Myocyte (in vitro differentiated cells): ENCODE measurements around the gene TINAGL1. TPM values are rescaled to one million over a fixed set of nuclear protein-coding genes. Genes with fewer than 3 reads are reported as not detected.

Experiments used
- DNase-seq: peaks from one replicate; pipeline ENCODE4 v3.0.0-alpha.2; 2012; ENCODE audit warnings: low read depth
- polyA plus RNA-seq: library from polyadenylated mRNA; unstranded; fragments of >200 nt; gene quantifications from one replicate; pipeline ENCODE4 v1.2.1, GENCODE V29; 2012; ENCODE audit warnings: missing spikeins
- total RNA-seq: library from RNA; depleted of rRNA; stranded (reverse); fragments of >200 nt; gene quantifications from 2 replicates; pipeline ENCODE4 v1.2.3, GENCODE V29; 2014

Gene TINAGL1
- total RNA-seq = 0.11 TPM in 1 of 2 replicates, not detected in the other
- polyA plus RNA-seq = 0.25 TPM

DNA sequence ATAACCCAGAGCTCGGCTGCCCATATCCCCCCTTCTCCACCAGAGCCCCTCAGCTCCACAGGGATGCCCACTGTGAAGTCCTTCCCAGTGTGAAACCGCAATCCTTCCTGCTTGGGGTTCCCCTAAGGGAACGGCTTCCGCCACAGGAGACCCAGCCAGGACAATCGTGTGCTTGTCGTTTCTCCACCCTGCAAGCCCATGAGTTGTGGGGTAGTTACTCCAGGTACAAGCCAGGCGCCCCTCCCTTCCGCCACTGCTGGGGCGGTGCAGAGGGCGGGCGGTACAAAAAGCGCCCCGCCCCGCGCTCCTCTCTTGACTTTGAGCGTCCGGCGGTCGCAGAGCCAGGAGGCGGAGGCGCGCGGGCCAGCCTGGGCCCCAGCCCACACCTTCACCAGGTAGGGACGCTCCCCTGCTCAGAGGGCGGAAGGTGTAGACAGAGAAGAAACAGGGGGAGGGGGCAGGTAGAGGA, at the start of gene TINAGL1:
TSS of gene TINAGL1 (plus strand) at position 315 of the 469 bp plus-strand sequence. CDS start 634 bp downstream, outside the sequence.
- no peak for DNase-seq

DNA sequence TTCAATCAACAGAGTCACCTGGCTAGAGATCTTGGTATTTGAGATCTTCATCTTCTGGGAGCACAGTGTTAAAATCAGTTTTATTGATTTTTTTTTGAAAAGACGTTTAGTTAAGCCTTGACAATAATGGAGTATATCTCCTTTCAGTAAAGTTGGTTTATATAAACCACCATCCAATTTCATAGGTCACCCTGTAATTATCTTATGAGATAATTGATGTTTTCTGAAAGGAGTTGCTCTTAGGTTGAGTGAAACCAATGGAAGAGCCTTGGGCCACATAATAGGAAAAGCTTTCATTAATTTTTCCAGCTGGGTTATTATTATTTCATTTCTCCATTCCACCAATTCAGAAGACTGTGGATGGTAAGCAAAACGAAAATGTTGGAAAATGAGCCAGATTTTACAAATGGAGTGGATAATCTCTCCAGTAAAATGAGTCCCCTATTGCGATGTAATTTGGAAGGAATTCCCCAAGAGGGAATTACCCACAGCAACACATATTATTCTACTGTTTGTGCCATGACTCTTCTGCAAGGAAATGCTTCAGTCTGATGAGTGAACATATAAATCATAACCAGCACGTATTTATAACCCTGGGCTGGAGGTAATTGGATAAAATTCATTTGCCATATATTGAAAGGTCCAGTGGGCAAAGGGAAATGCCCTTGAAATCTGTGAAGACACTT, 46.2 kb upstream of the TINAGL1 start:
- no peak for DNase-seq

GRCh38 chr1:31531177-31531999, 44.9 kb upstream of the TINAGL1 start:
- DNase-seq = peak; percentile 15

DNA sequence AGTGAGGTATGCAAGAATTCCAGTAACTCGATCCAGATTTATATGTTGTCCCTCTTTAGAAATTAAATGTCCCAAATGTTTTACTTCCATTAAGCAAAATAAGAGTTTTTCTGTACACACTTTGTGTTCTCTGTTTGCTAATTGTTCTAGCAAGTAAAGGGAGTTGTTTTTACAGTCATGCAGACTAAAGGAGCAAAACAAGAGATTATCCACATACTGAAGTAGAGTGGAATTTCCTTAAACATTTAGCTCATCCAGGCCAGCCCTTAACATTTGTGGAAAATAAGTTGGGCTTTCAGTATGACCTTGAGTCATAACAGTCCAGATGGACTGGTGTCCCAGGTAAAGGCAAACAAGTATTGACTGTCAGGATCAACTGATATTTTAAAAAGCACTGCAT, 44.1 kb upstream of the TINAGL1 start:
- no peak for DNase-seq

DNA sequence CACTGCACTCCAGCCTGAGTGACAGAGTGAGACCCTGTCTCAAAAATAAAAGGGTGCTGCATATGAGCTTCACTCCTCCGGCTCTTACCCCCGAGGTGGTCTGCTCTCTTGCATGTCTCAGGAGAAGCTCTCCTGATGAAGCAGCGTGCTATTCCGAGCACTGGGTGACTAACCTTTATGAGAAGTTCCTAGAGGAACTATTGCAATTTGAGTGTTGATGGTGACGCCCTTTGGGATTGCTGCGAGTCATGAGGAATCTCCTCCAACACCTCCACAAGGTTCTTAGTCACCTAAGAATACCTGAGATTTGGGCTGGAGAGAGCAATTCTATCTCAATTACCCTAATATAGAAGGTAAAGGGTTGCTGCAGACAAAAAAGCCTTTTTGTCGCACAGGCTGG, 40.8 kb upstream of the TINAGL1 start:
- DNase-seq = no peak

DNA sequence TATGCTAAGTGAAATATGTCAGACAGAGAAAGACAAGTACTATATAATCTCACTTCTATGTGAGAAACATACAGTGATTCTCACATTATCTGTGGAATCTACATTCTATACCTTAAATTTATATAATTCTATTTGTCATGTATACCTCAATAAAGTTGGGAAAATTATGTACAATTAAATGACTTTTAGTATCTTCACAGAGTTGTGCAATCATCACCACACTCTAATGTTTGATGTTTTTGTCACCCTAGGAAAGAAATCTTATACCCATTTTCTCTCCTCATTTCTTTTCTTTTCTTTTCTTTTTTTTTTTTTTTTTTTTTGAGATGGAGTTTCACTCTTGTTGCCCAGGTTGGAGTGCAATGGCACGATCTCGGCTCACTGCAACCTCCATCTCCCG, 37.0 kb upstream of the TINAGL1 start:
- no peak for DNase-seq

GRCh38 chr1:31541194-31541593, 35.1 kb upstream of the TINAGL1 start:
- no peak for DNase-seq

DNA sequence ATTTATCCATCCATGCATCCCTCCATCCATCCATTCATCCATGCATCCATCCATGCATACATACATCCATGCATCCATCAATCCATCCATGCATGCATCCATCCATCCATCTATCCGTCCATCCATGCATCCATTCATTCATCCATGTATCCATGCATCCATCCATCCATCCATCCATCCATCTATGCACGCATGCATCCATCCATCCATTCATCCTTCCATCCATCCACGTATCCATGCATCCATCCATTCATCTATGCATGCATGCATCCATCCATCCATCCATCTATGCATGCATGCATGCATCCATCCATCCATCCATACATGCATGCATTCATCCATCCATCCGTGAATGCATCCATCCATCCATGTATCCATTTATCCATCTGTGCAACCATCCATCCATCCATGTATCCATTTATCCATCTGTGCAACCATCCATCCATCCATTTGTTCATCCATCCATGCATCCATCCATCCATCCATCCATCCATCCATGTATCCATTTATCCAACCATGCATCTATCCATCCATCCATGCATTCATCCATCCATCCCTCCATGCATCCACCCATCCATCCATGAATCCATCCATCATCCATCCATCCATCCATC, 30.3 kb upstream of the TINAGL1 start:
- DNase-seq = no peak

DNA sequence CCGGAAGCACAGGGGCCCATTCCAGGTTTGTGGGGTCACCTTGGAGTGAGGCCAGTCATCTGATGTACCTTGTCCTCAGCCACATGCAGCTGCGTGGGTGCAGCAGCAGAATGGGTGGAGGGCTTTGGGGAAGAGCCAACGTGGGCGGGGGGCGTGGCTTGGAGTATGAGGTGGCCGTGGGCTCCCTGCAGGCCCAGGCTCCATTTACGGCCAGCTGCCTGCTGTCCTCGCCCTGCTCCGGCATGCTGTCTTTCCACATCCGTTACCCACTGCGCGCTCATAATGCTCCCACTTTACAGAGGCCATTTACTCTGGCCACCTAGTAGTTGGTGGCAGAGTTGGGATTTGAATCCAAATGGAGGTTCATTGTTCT, 27.8 kb upstream of the TINAGL1 start:
- no peak for DNase-seq

- peak; percentile 95 for DNase-seq
These were observed 27.2 kb upstream of the TINAGL1 start for GRCh38 chr1:31548907-31549808.

DNA sequence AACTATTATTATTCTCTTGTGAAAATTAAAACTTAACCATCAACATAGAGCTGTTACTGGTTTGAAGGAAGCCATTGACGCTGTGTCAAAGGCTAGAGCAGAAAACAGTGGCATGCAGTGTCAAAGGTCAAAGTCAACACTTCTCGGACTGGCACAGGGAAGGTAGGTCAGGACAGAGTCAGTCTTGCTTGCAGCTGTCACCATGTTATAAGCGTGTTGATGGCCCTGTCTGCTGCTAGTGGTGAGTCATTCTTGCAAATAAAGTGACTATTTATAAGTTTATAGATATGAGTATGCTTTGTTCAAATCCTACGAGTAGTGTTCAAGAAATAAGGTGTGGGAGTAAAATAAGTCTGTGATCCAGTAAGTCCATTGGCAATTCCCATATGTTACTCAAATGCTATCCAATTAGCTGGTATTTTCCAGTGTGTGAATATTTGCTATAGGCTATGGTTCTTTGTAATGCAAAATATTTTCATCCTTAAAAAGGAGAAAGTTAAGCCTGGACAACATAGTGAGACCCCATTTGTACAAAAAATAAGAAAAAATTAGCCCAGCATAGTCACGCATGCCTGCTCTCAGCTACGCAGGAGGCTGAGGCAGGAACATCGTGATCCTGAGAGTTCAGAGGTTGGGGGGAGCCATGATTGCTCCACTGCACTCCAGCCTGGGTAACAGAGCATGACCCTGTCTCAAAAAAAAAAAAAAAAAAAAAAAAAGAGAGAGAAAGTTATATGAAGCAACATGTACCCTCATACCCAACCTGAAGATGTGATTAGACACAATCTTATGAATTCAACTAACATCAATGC, 26.3 kb upstream of the TINAGL1 start:
- peak; percentile 87 for DNase-seq

GRCh38 chr1:31551208-31551607, 25.1 kb upstream of the TINAGL1 start:
- no peak for DNase-seq

GRCh38 chr1:31552489-31552888, 23.8 kb upstream of the TINAGL1 start:
- DNase-seq = no peak

GRCh38 chr1:31556481-31557006, 19.8 kb upstream of the TINAGL1 start:
- DNase-seq = no peak

DNA sequence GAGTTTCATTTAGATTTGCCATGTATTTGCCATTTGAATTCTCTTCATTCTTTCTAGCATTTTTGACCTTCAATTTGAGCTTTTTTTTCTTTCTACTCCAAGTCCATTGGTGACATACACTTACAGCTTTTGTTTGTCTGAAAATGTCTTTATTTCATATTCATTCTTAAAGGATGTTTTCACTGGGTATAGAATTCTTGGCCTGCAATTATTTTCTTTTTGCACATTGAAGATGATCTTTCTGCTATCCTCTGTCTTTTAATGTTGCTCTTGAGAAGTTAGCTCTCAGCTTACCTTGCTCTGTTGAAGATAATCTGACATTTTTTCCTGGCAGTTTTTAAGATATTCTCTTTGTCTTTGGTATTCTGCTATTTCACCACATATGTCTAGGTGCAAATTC, 16.6 kb upstream of the TINAGL1 start:
- DNase-seq = no peak

DNA sequence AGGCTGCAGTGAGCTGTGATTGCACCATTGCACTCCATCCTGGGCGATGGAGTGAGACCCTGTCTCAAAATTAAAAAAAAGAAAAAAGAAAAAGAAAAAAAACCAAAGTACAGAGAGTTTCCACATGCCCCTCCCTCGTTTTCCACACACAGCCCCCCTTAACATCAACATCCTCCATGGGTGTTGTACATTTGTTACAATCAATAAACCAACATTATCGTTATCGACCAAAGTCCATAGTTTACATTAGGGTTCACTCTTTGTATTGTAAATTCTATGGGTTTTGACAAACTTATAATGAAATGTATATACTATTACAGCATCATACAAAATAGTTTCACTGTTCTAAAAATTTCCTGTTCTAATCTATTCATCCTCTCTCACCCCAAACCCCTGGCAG, 15.9 kb upstream of the TINAGL1 start:
- DNase-seq = no peak

GRCh38 chr1:31562707-31563360, 13.5 kb upstream of the TINAGL1 start:
- DNase-seq = peak; percentile 82

DNA sequence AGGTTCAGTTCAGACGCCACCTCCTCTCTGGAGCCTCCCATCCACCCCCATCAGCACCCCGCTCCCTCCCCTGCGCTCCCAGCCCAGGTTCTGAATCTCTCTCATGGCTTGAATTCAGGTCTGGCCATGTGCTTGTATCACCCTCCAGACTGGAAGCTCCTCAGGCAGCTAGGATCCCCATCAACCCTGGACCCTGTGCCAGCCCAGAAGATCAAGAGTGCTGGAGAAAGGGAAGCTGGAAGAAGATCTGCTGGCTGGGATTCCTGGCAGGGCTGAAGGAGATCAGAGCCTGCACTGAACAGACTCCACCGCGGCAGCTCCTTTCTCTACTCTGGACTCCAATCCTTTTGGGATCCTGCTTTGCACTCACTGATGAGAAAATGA, 11.7 kb upstream of the TINAGL1 start:
- DNase-seq = no peak

GRCh38 chr1:31567956-31568570, 8.3 kb upstream of the TINAGL1 start:
- no peak for DNase-seq
